HepG2 (cell line): ENCODE data around the gene CDSN. TPM values are rescaled to one million over a fixed set of nuclear protein-coding genes. Genes with fewer than 3 reads are reported as not detected.

ENCODE experiments used
- ATAC-seq: fragments of 200-7000 bp; cut with Tn5 transposase; 3 replicates; pipeline ENCODE4 v1.9.1; 2020; ENCODE audit warnings: mild to moderate bottlenecking, moderate library complexity
- BruUV-seq: library from RNA; stranded (reverse); fragments of 400-500 nt; replicated peaks from 2 replicates; lab custom pipeline; 2021; lab: Mats Ljungman, UMichigan
- CTCF ChIA-PET: fragments of 300-600 bp; formaldehyde crosslinking; extraction: SDS; loops from one replicate; lab custom pipeline; 2021; ENCODE audit warnings: low total read pairs, inconsistent platforms, low intra/inter-chr PET ratio; lab: Yijun Ruan, JAX
- POLR2A ChIA-PET: fragments of 350-600 bp; sonication (Branson Sonifier 250); formaldehyde crosslinking; loops from one replicate; lab custom pipeline; 2020; ENCODE audit warnings: antibody characterized with exemption, inconsistent platforms; lab: Yijun Ruan, JAX
- DNase-seq: peaks from one replicate; pipeline ENCODE4 v3.0.0-alpha.2; 2015; ENCODE audit warnings: low spot score
- FAIRE-seq: peaks from 3 replicates; lab custom pipeline; 2011; peaks lifted over from hg19 to GRCh38; lab: Jason Lieb, UNC
- H2AFZ ChIP-seq: one replicate; pipeline ENCODE4 v1.6.1; 2011; ENCODE audit warnings: low read length, inconsistent platforms
- H3K27ac ChIP-seq: fragments of 300-600 bp; 3 replicates; pipeline ENCODE4 v1.8.0; 2011; ENCODE audit warnings: mixed run types, mild to moderate bottlenecking, mixed read lengths, low read length, inconsistent platforms; ENCODE audit not compliant: insufficient read depth; ENCODE audit errors: extremely low read length
- H3K27me3 ChIP-seq, 2 experiments: fragments of 200-600 bp in 1 of 2; 2 replicates in 1 of 2; 3 replicates in 1 of 2; pipeline versions ENCODE4 v1.6.0 to v1.8.0; 2011; ENCODE audit warnings: low read length in 2 of 2, mild to moderate bottlenecking in 2 of 2, moderate library complexity in 2 of 2, inconsistent platforms in 1 of 2; ENCODE audit not compliant: insufficient read depth in 2 of 2, control insufficient read depth in 1 of 2
- H3K36me3 ChIP-seq, 2 experiments: fragments of 200-600 bp in 1 of 2; replicated peaks in 1 of 2; 2 replicates in 1 of 2; 3 replicates in 1 of 2; pipeline versions ENCODE4 v1.5.1 to v1.8.0; 2011; ENCODE audit warnings: low read length in 2 of 2, inconsistent platforms in 1 of 2; ENCODE audit not compliant: insufficient read depth in 2 of 2, control insufficient read depth in 1 of 2
- H3K4me1 ChIP-seq: 2 replicates; pipeline ENCODE4 v1.5.1; 2012; ENCODE audit warnings: low read length, inconsistent platforms; ENCODE audit not compliant: insufficient read depth
- H3K4me2 ChIP-seq: 2 replicates; pipeline ENCODE4 v1.6.0; 2011; ENCODE audit warnings: low read depth, low read length, inconsistent platforms
- H3K4me3 ChIP-seq, 3 experiments: fragments of 200-600 bp in 1 of 3; sonication (generic), shearing (Covaris generic) in 1 of 3; replicated peaks in 1 of 3; 2 replicates each; pipeline ENCODE4 v1.5.1; 2011 to 2016; ENCODE audit warnings: low read length in 3 of 3, inconsistent platforms in 2 of 3, low read depth in 2 of 3, mild to moderate bottlenecking in 2 of 3, control low read depth in 1 of 3, mixed read lengths in 1 of 3; ENCODE audit not compliant: insufficient read depth in 1 of 3
- H3K79me2 ChIP-seq: one replicate; pipeline ENCODE4 v1.6.1; 2011; ENCODE audit warnings: low read length, inconsistent platforms; ENCODE audit not compliant: insufficient read depth
- H3K9ac ChIP-seq: 2 replicates; pipeline ENCODE4 v1.6.0; 2011; ENCODE audit warnings: mild to moderate bottlenecking, low read depth, low read length, inconsistent platforms; ENCODE audit not compliant: insufficient read depth
- H3K9me3 ChIP-seq: 2 replicates; pipeline ENCODE4 v1.5.1; 2012; ENCODE audit warnings: mild to moderate bottlenecking, low read length
- H4K20me1 ChIP-seq: 2 replicates; pipeline ENCODE4 v1.6.0; 2011; ENCODE audit warnings: inconsistent platforms, mild to moderate bottlenecking, low read length, moderate library complexity; ENCODE audit not compliant: insufficient read depth
- CREBL2 ChIP-seq: sonication (generic); formaldehyde crosslinking; IDR thresholded peaks from 2 replicates; pipeline ENCODE4 v1.8.1; 2023; ENCODE audit warnings: missing genetic modification reagents, mild to moderate bottlenecking, borderline replicate concordance
- IKZF1 ChIP-seq: fragments of 450-650 bp; IDR thresholded peaks from 2 replicates; pipeline ENCODE4 v1.7.1; 2016
- MED1 ChIP-seq: sonication (generic); formaldehyde crosslinking; IDR thresholded peaks from 2 replicates; pipeline ENCODE4 v1.4.0; 2020; ENCODE audit warnings: missing genetic modification reagents
- MED8 ChIP-seq: sonication (generic); formaldehyde crosslinking; IDR thresholded peaks from 2 replicates; pipeline ENCODE4 v1.8.1; 2023; ENCODE audit warnings: mild to moderate bottlenecking, missing genetic modification reagents; ENCODE audit not compliant: insufficient replicate concordance
- RBM22 ChIP-seq: fragments of 200-400 bp; formaldehyde crosslinking; optimal IDR thresholded peaks from 2 replicates; pipeline ENCODE3; 2017; ENCODE audit warnings: mild to moderate bottlenecking, low read length, moderate library complexity
- TIGD3 ChIP-seq: sonication (generic); formaldehyde crosslinking; IDR thresholded peaks from 2 replicates; pipeline ENCODE4 v1.5.1; 2020; ENCODE audit warnings: mild to moderate bottlenecking, missing genetic modification reagents, borderline replicate concordance
- ZNF281 ChIP-seq: sonication (generic); formaldehyde crosslinking; IDR thresholded peaks from 2 replicates; pipeline ENCODE4 v1.4.0; 2020; ENCODE audit warnings: missing genetic modification reagents, borderline replicate concordance
- WGBS: methylation state at CpG from one replicate; pipeline ENCODE4 v1.1.6; 2017; ENCODE audit warnings: low lambda C conversion rate; 5-methylcytosine and 5-hydroxymethylcytosine counted together
- in situ Hi-C: cut with HindIII; loops from 2 replicates; pipeline ENCODE4 v1.10.0; 2017; ENCODE audit warnings: low pct_unique_long_range_greater_than_20kb; ENCODE audit not compliant: extremely low pct_ligation_motif_present
- intact Hi-C: fragments of 100-400 bp; cut with micrococcal nuclease; formaldehyde crosslinking; loops from one replicate; pipeline ENCODE4 v1.10.0; 2022; ENCODE audit not compliant: unreplicated experiment
- polyA plus RNA-seq, 8 experiments: library from polyadenylated mRNA; depleted of rRNA in 3 of 8; stranded (reverse) in 7 of 8; unstranded in 1 of 8; fragments of >200 nt; fragmentation: Illumina TruSeq in 4 of 8; extraction: Trizol in 4 of 8; gene quantifications; 2 replicates each; pipeline versions ENCODE4 v1.2.1 to v1.2.3, GENCODE V29; 2011 to 2016; ENCODE audit warnings: low read depth in 4 of 8, missing spikeins in 1 of 8, mixed read lengths in 1 of 8; ENCODE audit not compliant: insufficient read depth in 1 of 8
- total RNA-seq, 5 experiments: library from RNA; depleted of rRNA; stranded (reverse); fragments of >200 nt; fragmentation: Illumina TruSeq; extraction: Trizol; gene quantifications; 2 replicates each; pipeline ENCODE4 v1.2.3, GENCODE V29; 2016; ENCODE audit warnings: low read depth in 1 of 5

The CDSN gene
- total and polyA plus RNA-seq, 2 of the 13 experiments (the other 11 are each of a cell fraction or from before 2014, with no cell fraction given) = not detected

GRCh38 chr6:31111712-31112111, 8.5 kb downstream of the CDSN start (continued):
- TF ChIP-seq TIGD3 (CRISPR knock-in tag) (no peak), IKZF1 (no peak)

GRCh38 chr6:31110825-31111582, 9.2 kb downstream of the CDSN start:
- FAIRE-seq (no peak), DNase-seq (no peak), ATAC-seq (no peak)
- ChIA-PET POLR2A (no interaction called here), CTCF (no interaction called here)
- no peaks in the 10 kb centered on the region for H3K79me2 ChIP-seq
- in situ Hi-C loops (no loop called here), intact Hi-C loops (no loop called here)
- no peak overlapping the region for H3K4me3 ChIP-seq
- no peak overlapping the region for H2AFZ ChIP-seq
- peaks cover 5 to 59% of the 10 kb centered on the region in 2 experiments; a peak in 4 of 5 replicates for H3K27me3 ChIP-seq
- H4K20me1 ChIP-seq = no peaks in the 10 kb centered on the region
- no peak overlapping the region for H3K4me2 ChIP-seq
- H3K9ac ChIP-seq = no peak overlapping the region
- TF ChIP-seq MED8 (CRISPR knock-in tag) (no peak), MED1 (CRISPR knock-in tag) (no peak), IKZF1 (no peak), CREBL2 (no peak), RBM22 (no peak), ZNF281 (CRISPR knock-in tag) (no peak)
- H3K4me1 ChIP-seq = peaks cover 9% of the 10 kb centered on the region; the same call in 1 of the 2 replicates
- H3K27ac ChIP-seq = no peak overlapping the region
- no peaks in the 10 kb centered on the region for H3K9me3 ChIP-seq
- H3K36me3 ChIP-seq = no peaks in the 10 kb centered on the region
- no TSS peak for BruUV-seq
- WGBS = 19% methylated on average over 11 of the region's 11 CpGs
